HG03196 (cell line): ENCODE data around the gene ERBB4.
"Not testable (repeated sequence)": the region's sequence is repeated elsewhere in the genome, so short reads cannot be mapped to it uniquely, and the experiment has no call there.

ENCODE experiments used
- ATAC-seq: cut with Tn5 transposase; IDR thresholded peaks from one replicate; pipeline ENCODE4 v1.9.1; 2021; ENCODE audit not compliant: unreplicated experiment

Gene ERBB4

DNA sequence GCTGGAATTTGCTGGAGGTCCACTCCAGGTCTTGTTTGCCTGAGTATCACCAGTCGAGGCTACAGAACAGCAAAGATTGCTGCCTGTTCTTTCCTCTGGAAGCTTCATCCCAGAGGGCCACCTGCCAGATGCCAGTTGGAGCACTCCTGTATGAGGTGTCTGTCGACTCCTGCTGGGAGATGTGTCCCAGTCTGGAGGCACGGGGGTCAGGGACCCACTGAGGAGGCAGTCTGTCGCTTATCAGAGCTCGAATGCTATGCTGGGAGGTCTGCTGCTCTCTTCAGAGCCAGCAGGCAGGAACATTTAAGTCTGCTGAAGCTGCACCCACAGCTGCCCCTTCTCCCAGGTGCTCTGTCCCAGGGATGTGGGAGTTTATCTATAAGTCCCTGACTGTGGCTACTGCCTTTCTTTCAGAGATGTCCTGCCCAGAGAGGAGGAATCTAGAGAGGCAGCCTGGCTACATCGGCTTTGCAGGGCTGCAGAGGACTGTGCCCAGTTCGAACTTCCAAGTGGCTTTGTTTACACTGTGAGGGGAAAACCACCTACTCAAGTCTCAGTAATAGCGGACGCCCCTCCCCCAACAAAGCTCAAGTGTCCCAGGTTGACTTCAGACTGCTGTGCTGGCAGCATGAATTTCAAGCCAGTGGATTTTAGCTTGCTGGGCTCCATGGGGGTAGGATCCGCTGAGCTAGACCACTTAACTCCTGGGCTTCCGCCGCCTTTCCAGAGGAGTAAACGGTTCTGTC, 301.1 kb downstream of the ERBB4 start:
- no peak for ATAC-seq

DNA sequence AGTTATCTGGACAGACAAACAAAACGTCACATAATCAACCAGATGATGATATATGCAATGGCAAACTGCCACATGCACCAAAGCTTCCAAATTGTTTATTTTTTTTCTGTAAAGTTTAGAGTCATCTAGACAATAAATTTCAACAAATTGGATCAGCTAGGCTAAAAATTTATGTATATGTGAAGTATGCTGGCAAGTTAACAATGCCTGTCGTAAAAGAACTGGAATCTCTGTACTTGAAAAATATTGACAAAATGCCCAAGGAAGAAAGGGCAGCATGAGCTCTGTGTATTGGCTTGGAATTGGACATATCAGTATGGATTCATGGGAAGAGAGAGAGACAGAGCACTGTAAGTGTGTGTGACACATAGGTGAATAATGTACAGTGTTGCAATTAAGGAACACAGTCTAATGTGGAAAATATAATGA, 309.8 kb downstream of the ERBB4 start:
- no peak for ATAC-seq

DNA sequence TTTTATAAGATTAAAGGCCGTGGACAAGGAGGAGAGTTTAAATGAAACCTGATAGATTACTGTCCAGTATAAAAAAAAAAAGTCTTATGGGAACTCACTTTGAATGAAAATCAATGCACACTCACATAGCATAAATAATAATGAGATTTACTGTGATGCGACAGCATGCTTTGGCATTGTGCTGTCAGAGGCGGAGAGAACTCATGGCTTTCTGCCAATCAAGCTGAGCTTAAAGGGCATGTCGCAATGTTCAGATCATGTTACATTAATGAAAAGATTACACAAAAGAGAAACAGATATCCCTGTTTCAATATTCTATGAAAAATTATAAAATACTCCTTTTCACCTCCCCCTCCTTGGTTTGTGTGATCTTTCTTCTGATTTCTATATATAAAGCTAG, 310.8 kb downstream of the ERBB4 start:
- ATAC-seq, result no peak

GRCh38 chr2:212226114-212226513, 312.5 kb downstream of the ERBB4 start:
- no peak for ATAC-seq

DNA sequence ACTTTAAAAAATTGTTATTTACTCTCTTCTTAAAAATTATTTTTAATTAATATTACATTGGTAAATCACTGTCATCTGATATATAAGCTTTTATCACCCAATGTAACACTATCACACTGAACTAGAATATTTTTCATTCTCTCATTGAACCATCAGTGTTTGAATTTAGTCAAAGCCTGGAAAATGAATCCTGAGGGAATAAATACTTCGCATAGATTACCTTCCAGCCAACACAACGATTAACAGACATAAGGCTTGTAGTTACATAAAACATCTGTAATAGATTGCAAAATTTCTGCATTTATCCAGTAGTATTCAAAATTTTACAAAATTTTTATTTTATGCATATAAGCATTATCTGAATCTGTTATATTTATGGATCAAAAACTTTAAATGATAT, 314.9 kb downstream of the ERBB4 start:
- ATAC-seq, result no peak

- ATAC-seq, result no peak
Measured at GRCh38 chr2:212213191-212213590, 325.4 kb downstream of the ERBB4 start.

GRCh38 chr2:212208467-212208866, 330.1 kb downstream of the ERBB4 start:
- ATAC-seq, result no peak

DNA sequence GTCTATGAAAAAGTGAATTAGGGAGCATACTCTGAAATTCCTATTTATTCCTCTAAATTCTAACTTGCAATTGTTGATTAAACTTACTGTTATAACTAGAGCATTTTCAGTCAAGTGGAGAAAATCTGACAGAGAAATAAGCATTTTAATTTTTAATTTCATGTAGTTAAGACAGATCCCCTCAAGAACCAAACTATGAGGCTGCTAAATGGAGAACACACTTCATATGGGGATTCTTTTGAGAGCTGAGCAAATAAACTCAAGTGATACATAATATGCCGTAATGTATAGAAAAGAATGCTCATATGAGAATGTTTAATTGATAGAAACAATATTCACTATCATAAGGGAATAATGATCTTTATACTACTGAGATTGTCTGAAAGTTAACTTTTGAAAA, 340.8 kb downstream of the ERBB4 start:
- no peak for ATAC-seq

- ATAC-seq, result no peak
Measured at GRCh38 chr2:212195626-212196025, 343.0 kb downstream of the ERBB4 start.

DNA sequence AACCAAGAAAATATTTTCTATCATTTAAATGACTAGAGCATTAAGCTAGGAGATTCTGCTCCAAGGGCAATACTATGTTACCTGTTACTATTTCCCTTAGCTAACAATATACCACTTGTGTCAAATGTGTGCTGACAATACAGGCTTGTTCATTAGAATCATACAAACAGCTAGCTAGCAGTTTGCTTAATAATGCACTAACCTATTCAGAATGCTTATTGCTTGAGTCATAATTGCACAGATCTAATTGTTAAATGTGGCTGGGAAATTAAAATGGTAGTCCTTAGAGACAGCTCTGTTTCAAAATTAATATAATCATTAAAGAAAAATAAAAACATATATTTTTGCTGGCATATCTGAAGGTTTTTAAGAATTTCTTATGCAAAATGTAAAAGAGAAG, 344.2 kb downstream of the ERBB4 start:
- no peak for ATAC-seq

DNA sequence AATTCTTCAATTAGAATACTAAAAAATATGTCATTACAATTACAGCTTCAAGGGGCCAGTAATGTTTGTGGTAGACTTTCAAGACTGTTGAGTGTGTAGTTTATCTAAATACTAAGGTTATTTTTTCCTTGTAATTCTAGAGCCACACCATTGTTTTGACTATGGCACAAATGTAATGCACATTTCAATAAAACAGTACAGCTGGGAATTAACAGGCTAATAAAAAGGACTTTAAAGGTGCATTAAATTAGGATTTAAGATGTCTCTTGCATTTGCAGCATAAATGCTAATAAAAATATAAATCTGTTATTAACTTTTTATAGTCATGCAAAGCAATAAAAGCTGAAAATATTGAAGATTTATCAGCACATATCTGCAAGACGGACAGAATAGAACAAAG, 344.8 kb downstream of the ERBB4 start:
- no peak for ATAC-seq

- ATAC-seq, result no peak
Measured at GRCh38 chr2:212193056-212193455, 345.5 kb downstream of the ERBB4 start.

GRCh38 chr2:212191438-212191837, 347.2 kb downstream of the ERBB4 start:
- ATAC-seq, result not testable (repeated sequence)

- no peak for ATAC-seq
Measured at GRCh38 chr2:212186166-212186565, 352.4 kb downstream of the ERBB4 start.

GRCh38 chr2:212181646-212182045, 357.0 kb downstream of the ERBB4 start:
- no peak for ATAC-seq

GRCh38 chr2:212180408-212181083, 358.1 kb downstream of the ERBB4 start:
- ATAC-seq, result no peak

DNA sequence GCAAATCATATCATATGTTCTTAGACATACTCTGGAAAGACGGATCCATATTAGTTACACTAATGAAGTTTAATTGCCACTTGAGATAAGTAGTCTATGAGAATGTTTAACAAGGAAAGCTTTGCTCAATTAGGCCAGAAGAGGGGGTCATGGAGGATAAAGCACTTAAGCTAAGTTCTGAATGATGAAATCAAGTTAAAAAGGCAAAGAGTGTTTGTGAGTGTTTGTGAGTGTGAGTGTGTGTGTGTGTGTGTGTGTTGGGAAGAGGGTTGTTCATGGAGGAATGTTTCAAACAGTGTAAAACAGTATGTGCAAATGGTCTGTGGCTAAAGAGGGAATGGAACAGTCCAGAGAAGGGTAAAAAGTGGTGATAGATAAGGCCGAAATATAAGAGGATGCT, 360.9 kb downstream of the ERBB4 start:
- no peak for ATAC-seq

GRCh38 chr2:212176151-212176550, 362.5 kb downstream of the ERBB4 start:
- no peak for ATAC-seq

GRCh38 chr2:212173756-212174510, 364.7 kb downstream of the ERBB4 start:
- no peak for ATAC-seq

DNA sequence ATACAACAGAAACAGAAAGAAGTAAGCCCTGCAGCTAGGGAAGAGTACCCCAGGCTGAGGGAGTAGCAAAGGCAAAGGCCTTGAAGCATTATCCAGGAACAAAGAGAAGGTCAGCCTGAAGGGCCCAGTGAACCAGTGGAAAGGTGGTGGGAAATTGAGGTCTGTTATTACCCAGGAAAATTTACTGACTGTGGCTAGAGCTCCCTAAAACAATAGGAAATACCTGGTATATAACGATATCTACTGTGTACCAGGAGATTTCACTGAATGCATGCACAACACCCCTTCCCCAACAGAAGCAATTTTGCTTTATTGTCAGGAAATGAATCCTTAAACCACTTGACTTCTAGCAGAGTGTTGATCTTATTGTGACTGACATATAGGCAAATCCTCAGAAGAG, 365.3 kb downstream of the ERBB4 start:
- ATAC-seq, result no peak

DNA sequence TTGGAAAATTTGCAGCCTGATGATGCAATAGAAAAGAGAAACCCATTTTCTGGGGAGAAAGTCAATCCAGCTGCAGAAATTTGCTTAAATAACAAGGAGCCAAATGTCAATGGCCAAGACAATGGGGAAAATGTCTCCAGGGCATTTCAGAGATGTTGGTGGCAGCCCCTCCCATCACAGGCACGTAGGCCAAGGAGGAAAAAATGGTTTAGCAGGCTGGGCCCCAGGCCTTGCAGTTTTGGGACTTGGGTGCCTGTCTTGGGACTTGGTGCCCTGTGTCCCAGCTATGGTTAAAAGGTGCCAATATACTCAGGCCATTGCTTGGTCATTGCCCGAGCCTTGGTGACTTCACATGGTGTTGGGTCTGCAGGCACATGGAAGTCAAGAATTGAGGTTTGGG, 368.2 kb downstream of the ERBB4 start:
- no peak for ATAC-seq

- ATAC-seq, result no peak
Measured at GRCh38 chr2:212158081-212158480, 380.5 kb downstream of the ERBB4 start.
